Measurements from ENCODE around the gene RGS8.

DNA sequence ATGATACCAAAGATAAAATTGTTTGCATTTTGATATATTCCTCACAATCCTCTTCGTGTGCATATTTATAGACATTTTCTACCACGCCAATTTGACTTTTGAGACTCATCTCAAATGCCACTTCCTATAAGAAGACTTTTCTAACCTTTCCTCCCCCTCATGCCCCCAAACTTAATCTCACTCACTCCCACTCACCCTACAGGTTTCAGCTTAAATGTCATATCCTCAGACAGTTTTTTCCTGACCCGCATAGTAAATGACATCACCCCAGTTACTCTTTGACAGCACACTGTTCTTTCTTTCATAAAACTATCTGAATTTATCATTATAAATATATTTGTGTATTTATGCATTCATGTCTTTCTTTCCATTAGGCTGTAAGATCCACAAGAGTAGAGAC, 29.6 kb upstream of the RGS8 start:
- TF ChIP-seq, protein P1, sequence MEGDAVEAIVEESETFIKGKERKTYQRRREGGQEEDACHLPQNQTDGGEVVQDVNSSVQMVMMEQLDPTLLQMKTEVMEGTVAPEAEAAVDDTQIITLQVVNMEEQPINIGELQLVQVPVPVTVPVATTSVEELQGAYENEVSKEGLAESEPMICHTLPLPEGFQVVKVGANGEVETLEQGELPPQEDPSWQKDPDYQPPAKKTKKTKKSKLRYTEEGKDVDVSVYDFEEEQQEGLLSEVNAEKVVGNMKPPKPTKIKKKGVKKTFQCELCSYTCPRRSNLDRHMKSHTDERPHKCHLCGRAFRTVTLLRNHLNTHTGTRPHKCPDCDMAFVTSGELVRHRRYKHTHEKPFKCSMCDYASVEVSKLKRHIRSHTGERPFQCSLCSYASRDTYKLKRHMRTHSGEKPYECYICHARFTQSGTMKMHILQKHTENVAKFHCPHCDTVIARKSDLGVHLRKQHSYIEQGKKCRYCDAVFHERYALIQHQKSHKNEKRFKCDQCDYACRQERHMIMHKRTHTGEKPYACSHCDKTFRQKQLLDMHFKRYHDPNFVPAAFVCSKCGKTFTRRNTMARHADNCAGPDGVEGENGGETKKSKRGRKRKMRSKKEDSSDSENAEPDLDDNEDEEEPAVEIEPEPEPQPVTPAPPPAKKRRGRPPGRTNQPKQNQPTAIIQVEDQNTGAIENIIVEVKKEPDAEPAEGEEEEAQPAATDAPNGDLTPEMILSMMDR (IDR thresholded peaks at IDR 0.05) = no peak
- TF ChIP-seq POLR2A (IDR thresholded peaks at IDR 0.05) = no peak
